Pons (tissue), 1 donor: ENCODE measurements around the gene COA3.

Experiments
- DNase-seq: peaks from one replicate; pipeline ENCODE4 v3.0.0-alpha.2; 2016; ENCODE audit warnings: low spot score

The COA3 gene

GRCh38 chr17:42818379-42818778 is 19.9 kb upstream of the COA3 start:
- DNase-seq, result no peak

DNA sequence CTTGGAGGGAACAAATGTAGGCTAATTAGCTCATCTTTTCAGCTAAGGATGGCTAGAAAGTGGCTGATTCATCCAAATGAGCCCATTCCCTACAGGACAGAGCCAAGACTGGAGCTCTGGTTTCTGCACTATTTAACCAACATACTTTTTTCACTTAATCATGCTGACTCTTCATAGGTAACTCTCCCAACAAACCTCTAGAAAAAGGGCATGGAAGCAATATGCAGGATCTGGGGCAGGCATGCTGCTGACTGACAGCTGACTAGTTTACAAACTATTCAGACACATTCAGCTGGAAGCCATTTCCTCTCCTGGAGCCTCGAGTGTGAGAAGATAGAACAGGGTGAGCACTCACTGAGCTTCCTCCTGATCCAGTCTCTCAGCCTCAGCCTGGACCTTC is 19.4 kb upstream of the COA3 start:
- no peak for DNase-seq

- DNase-seq, result no peak
Observed at GRCh38 chr17:42814633-42815399, 16.3 kb upstream of the COA3 start.

DNA sequence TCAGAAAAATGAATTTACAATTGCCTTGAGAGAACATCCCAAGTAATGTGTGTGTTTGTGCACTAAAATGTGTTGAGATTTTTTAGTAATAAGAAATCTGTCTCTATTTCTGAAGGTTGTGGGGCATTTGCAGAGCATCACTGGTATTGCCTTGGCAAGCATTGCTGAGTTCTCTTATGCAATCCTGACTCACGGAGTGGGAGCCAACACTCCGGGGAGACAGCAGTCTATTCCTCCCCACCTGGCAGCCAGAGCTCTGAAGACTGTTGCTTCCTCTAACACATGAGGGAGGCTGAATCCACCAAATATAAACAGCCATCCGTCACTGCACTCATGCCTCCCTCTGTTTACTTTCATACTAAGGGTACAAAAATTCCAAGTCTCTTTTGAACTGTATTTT is 10.7 kb upstream of the COA3 start:
- DNase-seq, result no peak

DNA sequence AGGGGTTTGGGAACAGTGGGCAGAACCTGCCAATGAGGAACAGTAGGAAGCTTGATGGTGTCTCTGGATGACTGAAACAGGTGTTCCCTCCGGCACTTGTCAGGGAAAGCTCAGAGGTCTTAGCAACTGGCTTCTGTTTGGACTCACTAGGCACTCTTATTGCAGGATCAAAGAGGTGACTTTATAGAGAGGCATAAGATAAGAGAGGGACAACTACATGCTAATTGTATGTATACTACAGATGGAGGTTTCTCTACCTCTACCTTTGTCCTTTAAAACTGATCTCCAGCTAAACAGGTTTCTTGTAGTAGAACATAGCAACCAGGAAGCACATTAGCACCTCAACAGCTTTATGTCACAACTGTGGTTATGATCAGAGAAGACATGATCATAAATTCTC is 7.7 kb upstream of the COA3 start:
- DNase-seq, result no peak

DNA sequence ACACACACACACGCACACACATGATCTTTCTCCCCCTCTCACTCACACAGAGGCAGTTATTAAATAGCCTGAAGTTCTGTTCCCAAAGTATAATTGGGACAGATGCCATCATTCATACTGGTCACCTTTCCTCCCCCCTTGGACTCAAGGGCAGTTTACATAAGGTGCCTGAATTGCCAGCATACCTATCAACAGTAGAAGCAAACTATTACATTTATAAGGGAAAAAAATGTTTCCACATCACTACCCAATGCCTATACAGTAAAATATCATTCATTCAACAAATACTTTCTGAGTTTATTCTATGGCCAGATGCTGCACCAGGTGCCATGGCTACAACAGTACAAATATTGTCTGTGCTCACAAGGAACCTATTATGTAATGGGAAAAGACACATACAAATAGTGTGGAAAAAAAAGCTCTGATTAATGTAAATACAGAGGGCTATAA is 6.4 kb upstream of the COA3 start:
- DNase-seq, result no peak

DNA sequence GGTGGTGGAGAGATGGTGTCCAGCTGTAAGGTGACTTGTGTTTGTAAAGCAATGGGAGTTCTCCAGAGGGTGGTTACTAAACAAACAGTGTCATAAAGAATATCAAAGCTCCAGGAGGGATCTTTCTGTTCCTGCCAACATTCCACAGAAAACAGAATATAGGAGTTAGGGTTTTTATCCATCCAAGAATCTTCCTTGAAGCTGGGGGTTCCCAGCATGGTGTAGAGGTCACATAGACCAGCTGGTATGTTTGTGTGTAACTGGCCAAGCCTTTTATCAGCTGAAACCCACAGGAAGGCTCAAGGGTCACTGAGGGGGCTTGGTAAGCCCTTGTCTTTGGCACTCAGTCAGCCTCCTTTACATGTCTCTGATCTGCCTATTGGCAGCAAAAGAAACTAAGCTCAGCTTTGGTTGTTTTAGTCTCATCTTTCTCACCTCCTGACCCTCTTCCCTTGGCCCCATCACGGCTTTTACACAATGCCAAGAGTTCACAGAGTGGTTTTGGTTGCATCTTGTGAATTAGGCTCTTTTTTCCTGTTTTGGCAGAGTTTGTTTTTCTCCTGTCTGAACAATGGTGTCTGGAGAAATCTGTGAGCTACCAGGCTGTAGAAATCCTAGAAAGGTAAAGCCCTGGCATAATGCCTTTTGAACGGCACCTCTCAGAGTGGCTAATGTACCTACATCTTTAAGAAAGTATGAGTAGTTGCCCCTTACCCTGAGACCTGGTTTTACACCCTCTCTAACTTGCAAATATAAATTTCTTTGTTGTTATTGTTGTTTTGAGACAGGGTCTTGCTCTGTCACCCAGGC is 4.8 kb upstream of the COA3 start:
- DNase-seq, result no peak

- DNase-seq, result no peak
Observed at GRCh38 chr17:42798011-42798382, 507 bp downstream of the COA3 start.

DNA sequence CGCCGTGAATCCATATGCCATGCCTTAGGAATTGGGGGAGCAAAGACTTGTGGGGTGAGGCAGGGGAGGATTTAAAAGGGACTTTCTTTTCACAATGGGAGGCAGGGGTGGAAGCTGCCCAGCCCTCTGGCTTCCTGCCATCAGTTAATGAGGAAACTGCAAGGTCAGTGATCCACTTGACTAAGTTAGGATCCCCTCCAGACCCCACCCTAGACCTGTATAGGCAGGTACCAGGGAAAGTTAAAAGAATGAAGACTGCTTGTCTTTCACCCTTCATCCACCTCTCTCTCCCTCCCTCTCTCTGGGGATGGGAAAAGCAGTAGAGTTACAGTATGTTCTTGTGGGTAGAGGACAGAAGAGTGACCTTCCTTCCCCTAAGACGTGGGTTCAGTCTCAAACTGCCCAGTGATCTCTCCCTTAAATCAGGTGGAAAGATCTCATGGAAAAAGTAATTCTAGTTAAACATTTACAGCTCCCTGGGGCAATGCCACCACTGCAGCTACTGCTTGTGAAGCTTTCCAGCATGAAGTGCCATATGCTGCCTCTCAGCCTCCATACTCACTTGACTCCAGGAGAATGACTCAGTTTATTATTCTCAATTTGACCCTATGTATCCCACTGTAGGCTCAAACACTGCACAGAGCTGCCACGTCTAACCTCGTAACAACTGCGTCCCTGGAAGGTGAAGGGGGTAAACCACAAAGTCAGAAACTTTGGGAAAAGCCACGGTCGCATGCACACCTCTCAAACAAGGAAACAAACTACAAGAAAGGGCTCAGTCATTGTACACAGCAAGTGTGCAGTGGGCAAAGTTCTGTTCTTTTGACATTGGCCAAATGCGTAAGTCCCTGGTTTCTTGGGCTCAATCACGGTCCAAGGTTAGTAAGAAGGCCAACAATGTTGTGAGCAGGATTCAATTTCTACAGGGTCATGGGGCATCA is 1.2 kb downstream of the COA3 start:
- DNase-seq, result no peak

GRCh38 chr17:42796066-42796758 is 2.3 kb downstream of the COA3 start:
- no peak for DNase-seq

DNA sequence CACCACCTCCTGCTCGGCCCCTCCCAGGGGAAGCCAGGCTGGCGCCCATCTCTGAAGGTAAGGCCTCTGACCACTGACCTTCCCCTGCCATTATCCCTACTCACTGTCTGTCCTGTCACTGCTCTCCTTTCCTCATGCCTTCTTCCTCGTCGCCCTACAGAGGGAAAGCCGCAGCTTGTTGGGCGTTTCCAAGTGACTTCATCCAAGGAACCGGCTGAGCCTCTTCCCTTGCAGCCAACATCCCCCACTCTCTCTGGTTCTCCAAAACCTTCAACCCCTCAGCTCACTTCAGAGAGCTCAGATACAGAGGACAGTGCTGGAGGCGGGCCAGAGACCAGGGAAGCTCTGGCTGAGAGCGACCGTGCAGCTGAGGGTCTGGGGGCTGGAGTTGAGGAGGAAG is 3.0 kb downstream of the COA3 start:
- DNase-seq, result no peak

DNA sequence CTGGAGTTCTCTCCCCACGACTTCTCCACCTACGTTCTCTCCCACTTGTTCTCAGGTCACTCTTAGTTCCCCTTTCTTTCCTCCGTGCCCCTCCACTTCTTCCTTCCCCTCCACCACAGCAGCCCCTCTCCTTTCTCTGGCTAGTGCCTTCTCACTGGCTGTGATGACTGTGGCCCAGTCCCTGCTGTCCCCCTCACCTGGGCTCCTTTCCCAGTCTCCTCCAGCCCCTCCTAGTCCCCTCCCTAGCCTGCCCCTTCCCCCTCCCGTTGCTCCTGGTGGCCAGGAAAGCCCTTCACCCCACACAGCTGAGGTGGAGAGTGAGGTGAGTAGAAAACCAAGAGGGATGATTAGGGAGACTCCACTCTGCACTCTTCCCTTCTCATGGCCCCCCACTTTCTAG is 3.4 kb downstream of the COA3 start:
- DNase-seq, result no peak

GRCh38 chr17:42792545-42792944 is 6.0 kb downstream of the COA3 start:
- no peak for DNase-seq

DNA sequence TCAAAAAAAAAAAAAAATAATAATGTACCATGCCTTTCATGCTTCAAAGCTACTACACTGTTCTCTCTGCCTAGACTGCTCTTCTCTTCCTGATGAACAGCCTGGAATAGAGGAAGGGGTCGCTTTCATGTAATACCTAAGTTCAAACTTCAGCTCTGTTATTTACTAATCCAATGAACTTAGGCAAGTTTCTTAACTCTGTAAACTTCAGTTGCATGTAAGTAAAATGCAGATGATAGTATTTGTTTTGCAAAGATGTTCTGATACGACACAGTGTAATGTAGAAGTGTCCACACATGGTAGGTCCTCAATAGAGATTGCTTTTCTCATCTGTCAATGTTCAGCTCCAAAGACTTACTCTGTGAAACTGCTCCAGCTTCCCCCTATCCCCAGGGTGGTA is 6.6 kb downstream of the COA3 start:
- no peak for DNase-seq

- no peak for DNase-seq
Observed at GRCh38 chr17:42787266-42787665, 11.2 kb downstream of the COA3 start.

DNA sequence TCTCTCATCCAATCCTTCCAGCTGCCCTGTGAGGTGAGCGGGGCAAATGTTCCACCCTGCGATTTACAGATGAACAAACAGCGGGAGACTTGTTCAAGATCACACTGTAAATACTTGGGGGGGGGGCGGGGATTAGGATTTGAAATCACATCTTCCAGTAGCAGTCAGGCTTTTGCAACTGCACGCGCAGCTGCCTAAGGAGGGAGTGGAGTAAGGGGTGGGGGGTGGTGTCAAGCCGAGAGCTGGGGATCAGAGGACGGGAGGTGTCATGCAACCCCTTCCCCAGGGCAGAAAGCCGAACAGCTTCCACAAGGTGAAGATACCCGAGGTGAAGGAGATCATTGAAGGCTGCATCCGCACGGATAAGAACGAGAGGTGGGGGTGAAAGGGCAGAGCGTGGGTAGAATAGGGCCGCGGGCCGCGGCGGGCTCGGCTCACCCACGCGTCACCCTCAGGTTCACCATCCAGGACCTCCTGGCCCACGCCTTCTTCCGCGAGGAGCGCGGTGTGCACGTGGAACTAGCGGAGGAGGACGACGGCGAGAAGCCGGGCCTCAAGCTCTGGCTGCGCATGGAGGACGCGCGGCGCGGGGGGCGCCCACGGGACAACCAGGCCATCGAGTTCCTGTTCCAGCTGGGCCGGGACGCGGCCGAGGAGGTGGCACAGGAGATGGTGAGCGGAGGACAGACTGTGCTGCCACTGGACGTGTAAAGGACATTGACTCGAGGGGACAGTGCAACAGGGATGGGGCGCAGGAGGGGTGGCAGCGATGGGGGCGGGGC is 13.5 kb downstream of the COA3 start:
- DNase-seq, result no peak

DNA sequence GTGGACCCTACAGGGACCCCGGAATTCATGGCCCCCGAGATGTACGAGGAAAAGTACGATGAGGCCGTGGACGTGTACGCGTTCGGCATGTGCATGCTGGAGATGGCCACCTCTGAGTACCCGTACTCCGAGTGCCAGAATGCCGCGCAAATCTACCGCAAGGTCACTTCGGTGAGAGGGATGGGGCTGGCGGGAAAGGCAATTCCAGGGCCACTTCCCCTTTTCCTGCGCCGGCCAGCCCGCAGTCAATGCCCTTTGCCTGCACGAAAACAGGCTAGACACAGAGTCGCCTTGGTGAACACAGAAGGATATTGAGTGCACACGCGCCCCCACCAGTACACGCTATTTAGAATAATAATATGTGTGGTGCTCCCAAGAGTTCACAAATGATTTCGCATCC is 14.1 kb downstream of the COA3 start:
- no peak for DNase-seq

- DNase-seq, result no peak
Observed at GRCh38 chr17:42783791-42784138, 14.7 kb downstream of the COA3 start.

GRCh38 chr17:42783062-42783790 is 15.3 kb downstream of the COA3 start:
- DNase-seq, result no peak
